SK-N-MC (cell line): ENCODE data around the gene CRYGN.

Source experiments
- DNase-seq: peaks from one replicate; pipeline ENCODE4 v3.0.0-alpha.2; 2011; ENCODE audit warnings: low read depth, low spot score
- H3K27ac ChIP-seq: fragments of 200-600 bp; sonication (generic); 2 replicates; pipeline ENCODE4 v1.5.1; 2016; ENCODE audit warnings: mixed run types
- H3K36me3 ChIP-seq: fragments of 200-600 bp; sonication (generic); 2 replicates; pipeline ENCODE4 v1.6.1; 2017; ENCODE audit warnings: antibody characterized with exemption, low read length, mixed read lengths; ENCODE audit not compliant: insufficient read depth
- H3K4me3 ChIP-seq: fragments of 200-600 bp; sonication (generic); 2 replicates; pipeline ENCODE4 v1.5.1; 2016
- H3K9ac ChIP-seq: fragments of 200-600 bp; sonication (generic); 2 replicates; pipeline ENCODE4 v1.8.0; 2017; ENCODE audit warnings: mixed run types, mixed read lengths; ENCODE audit not compliant: insufficient read length
- H3K9me3 ChIP-seq: fragments of 200-600 bp; sonication (generic); 2 replicates; pipeline ENCODE4 v1.6.1; 2017; ENCODE audit warnings: low read depth, mild to moderate bottlenecking, antibody characterized with exemption, low read length, moderate library complexity, mixed read lengths
- EZH2 ChIP-seq: fragments of 200-600 bp; sonication (generic); IDR thresholded peaks from one replicate; pipeline ENCODE4 v1.6.1; 2017; ENCODE audit warnings: antibody characterized with exemption
- FOXP2 ChIP-seq: optimal IDR thresholded peaks from 2 replicates; pipeline ENCODE3; 2011; ENCODE audit warnings: mild to moderate bottlenecking, moderate library complexity; ENCODE audit not compliant: insufficient read depth; ENCODE audit errors: extremely low read length, control extremely low read depth
- POLR2AphosphoS5 ChIP-seq: IDR thresholded peaks from 2 replicates; pipeline ENCODE4 v1.6.1; 2012; ENCODE audit warnings: mild to moderate bottlenecking, low read depth, low read length, borderline replicate concordance

CRYGN gene

GRCh38 chr7:151430391-151431205 is 9.3 kb downstream of the CRYGN start:
- H3K4me3 ChIP-seq, result no peak overlapping the region
- H3K9ac ChIP-seq, result no peak overlapping the region

GRCh38 chr7:151429560-151430331 is 10.2 kb downstream of the CRYGN start:
- H3K27ac ChIP-seq, result no peak overlapping the region
- H3K4me3 ChIP-seq, result no peak overlapping the region
- no peak overlapping the region for H3K9ac ChIP-seq
- H3K36me3 ChIP-seq, result no peaks in the 10 kb centered on the region
- H3K9me3 ChIP-seq, result no peaks in the 10 kb centered on the region
- no peak for TF ChIP-seq EZH2
- no peak for TF ChIP-seq FOXP2
- no peak for TF ChIP-seq POLR2AphosphoS5
- no peak for DNase-seq

More at GRCh38 chr7:151430391-151431205, 9.3 kb downstream of the CRYGN start:
- no peaks in the 10 kb centered on the region for H3K36me3 ChIP-seq
- H3K9me3 ChIP-seq, result no peaks in the 10 kb centered on the region
- TF ChIP-seq EZH2, result no peak
- no peak for TF ChIP-seq FOXP2
- no peak for TF ChIP-seq POLR2AphosphoS5
- no peak for DNase-seq
- no peak overlapping the region for H3K27ac ChIP-seq

- no peak for DNase-seq
- TF ChIP-seq POLR2AphosphoS5 (no peak), EZH2 (no peak), FOXP2 (no peak)
- no peaks in the 10 kb centered on the region for H3K36me3 ChIP-seq
- H3K27ac ChIP-seq, result no peak overlapping the region
- no peak overlapping the region for H3K4me3 ChIP-seq
- H3K9me3 ChIP-seq, result no peaks in the 10 kb centered on the region
- no peak overlapping the region for H3K9ac ChIP-seq
Observed at GRCh38 chr7:151429237-151429559, 10.7 kb downstream of the CRYGN start.

- H3K9ac ChIP-seq, result no peak overlapping the region
- DNase-seq, result no peak
Observed at GRCh38 chr7:151428378-151429236, 11.3 kb downstream of the CRYGN start.

GRCh38 chr7:151427705-151428377 is 12.1 kb downstream of the CRYGN start:
- no peak for DNase-seq
- TF ChIP-seq FOXP2 (no peak), POLR2AphosphoS5 (no peak), EZH2 (no peak)
- Histone ChIP-seq H3K4me3 (no peak overlapping the region), H3K27ac (no peak overlapping the region), H3K9me3 (no peaks in the 10 kb centered on the region), H3K9ac (no peak overlapping the region), H3K36me3 (no peaks in the 10 kb centered on the region)

More at GRCh38 chr7:151428378-151429236, 11.3 kb downstream of the CRYGN start:
- no peaks in the 10 kb centered on the region for H3K36me3 ChIP-seq
- H3K4me3 ChIP-seq, result no peak overlapping the region
- H3K27ac ChIP-seq, result no peak overlapping the region
- TF ChIP-seq FOXP2, result no peak
- TF ChIP-seq POLR2AphosphoS5, result no peak
- no peak for TF ChIP-seq EZH2
- H3K9me3 ChIP-seq, result no peaks in the 10 kb centered on the region

- Histone ChIP-seq H3K27ac (no peak overlapping the region), H3K9ac (no peak overlapping the region), H3K9me3 (no peaks in the 10 kb centered on the region), H3K36me3 (no peaks in the 10 kb centered on the region), H3K4me3 (no peak overlapping the region)
- TF ChIP-seq FOXP2 (no peak), POLR2AphosphoS5 (no peak), EZH2 (no peak)
- no peak for DNase-seq
Observed at GRCh38 chr7:151426904-151427704, 12.8 kb downstream of the CRYGN start.

GRCh38 chr7:151426441-151426903 is 13.5 kb downstream of the CRYGN start:
- Histone ChIP-seq H3K4me3 (no peak overlapping the region), H3K36me3 (no peaks in the 10 kb centered on the region), H3K27ac (no peak overlapping the region), H3K9me3 (no peaks in the 10 kb centered on the region), H3K9ac (no peak overlapping the region)
- DNase-seq, result no peak
- TF ChIP-seq POLR2AphosphoS5 (no peak), FOXP2 (no peak), EZH2 (no peak)
